Measurements from ENCODE around the gene RPA1.

DNA sequence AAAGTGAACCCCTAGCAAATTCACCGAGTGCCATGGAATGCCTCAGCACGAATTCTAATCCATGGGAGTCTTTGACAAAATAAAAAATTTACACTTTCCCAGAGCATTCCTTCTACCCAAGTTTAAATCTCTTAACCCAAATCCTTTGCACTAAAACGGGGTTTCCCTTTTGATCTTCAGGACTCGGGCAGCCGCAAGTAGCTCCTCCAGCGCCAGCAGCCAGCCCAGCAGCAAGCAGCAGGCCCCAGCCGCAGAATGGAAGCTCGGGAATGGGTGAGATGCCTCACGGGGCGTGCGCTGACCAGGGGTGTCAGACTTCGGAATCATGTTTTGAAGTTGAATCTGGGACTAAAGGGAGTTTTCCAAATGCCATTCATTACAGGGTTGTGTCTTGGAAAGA is 42.4 kb downstream of the RPA1 start:
- TF ChIP-seq, protein P1, sequence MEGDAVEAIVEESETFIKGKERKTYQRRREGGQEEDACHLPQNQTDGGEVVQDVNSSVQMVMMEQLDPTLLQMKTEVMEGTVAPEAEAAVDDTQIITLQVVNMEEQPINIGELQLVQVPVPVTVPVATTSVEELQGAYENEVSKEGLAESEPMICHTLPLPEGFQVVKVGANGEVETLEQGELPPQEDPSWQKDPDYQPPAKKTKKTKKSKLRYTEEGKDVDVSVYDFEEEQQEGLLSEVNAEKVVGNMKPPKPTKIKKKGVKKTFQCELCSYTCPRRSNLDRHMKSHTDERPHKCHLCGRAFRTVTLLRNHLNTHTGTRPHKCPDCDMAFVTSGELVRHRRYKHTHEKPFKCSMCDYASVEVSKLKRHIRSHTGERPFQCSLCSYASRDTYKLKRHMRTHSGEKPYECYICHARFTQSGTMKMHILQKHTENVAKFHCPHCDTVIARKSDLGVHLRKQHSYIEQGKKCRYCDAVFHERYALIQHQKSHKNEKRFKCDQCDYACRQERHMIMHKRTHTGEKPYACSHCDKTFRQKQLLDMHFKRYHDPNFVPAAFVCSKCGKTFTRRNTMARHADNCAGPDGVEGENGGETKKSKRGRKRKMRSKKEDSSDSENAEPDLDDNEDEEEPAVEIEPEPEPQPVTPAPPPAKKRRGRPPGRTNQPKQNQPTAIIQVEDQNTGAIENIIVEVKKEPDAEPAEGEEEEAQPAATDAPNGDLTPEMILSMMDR (conservative IDR thresholded peaks at IDR 0.05 in 1 of 2, IDR thresholded peaks at IDR 0.05 in 1 of 2; ENCODE audit: low read depth in 1 of 2, low read length in 2 of 2): no peak
- no peak for TF ChIP-seq EZH2 (IDR thresholded peaks at IDR 0.05; ENCODE audit: low read length, missing control alignments)
